Right atrium auricular region (tissue), 2 donors: ENCODE measurements around the gene FCER2. TPM values are rescaled to one million over a fixed set of nuclear protein-coding genes. Genes with fewer than 3 reads are reported as not detected.

Source experiments
- DNase-seq: peaks from one replicate; pipeline ENCODE4 v3.0.0-alpha.2; 2019; ENCODE audit warnings: low spot score
- H3K27ac ChIP-seq, 2 donors: fragments of 200-600 bp; sonication (generic); 1 replicate in 1 of 2; 2 replicates in 1 of 2; pipeline ENCODE4 v1.5.1; 2016 to 2019
- H3K27me3 ChIP-seq, 2 donors: fragments of 200-600 bp; sonication (generic); one replicate each; pipeline versions ENCODE4 v1.5.1 to v1.6.0; 2017 to 2019
- H3K36me3 ChIP-seq: fragments of 200-600 bp; sonication (generic); one replicate; pipeline ENCODE4 v1.5.1; 2016
- H3K4me1 ChIP-seq, 2 donors: fragments of 200-600 bp; sonication (generic); one replicate each; pipeline versions ENCODE4 v1.5.1 to v1.6.0; 2017 to 2019
- H3K4me3 ChIP-seq, 2 donors: fragments of 200-600 bp; sonication (generic); 1 replicate in 1 of 2; 2 replicates in 1 of 2; pipeline ENCODE4 v1.5.1; 2017 to 2019; ENCODE audit warnings: mild to moderate bottlenecking in 1 of 2, moderate library complexity in 1 of 2
- H3K9me3 ChIP-seq, 2 donors: fragments of 200-600 bp; sonication (generic); one replicate each; pipeline ENCODE4 v1.5.1; 2019
- CTCF ChIP-seq, 2 donors: fragments of 200-600 bp; sonication (generic); IDR thresholded peaks; one replicate each; pipeline ENCODE4 v1.5.1; 2019; ENCODE audit warnings: antibody characterized with exemption in 2 of 2
- total RNA-seq, 2 donors: library from RNA; depleted of rRNA; stranded (reverse); fragments of >200 nt; gene quantifications; one replicate each; pipeline ENCODE4 v1.1.0, GENCODE V29; 2016

The FCER2 gene
- total RNA-seq, 2 donors from 2014 or later, result not detected

GRCh38 chr19:7731218-7731595, 29.3 kb upstream of the FCER2 start:
- H3K27me3 ChIP-seq, result peaks cover 0 to 24% of the 10 kb centered on the region in 2 donors
- no peaks in the 10 kb centered on the region for H3K9me3 ChIP-seq
- no peak overlapping the region for H3K4me3 ChIP-seq
- DNase-seq, result no peak
- peaks cover 0 to 6% of the 10 kb centered on the region in 2 donors for H3K4me1 ChIP-seq
- H3K36me3 ChIP-seq, result no peaks in the 10 kb centered on the region
- H3K27ac ChIP-seq, result no peak overlapping the region
- no peak for TF ChIP-seq CTCF (IDR thresholded peaks at IDR 0.05)

GRCh38 chr19:7730286-7731217, 28.6 kb upstream of the FCER2 start:
- H3K36me3 ChIP-seq, result no peaks in the 10 kb centered on the region
- peaks cover 0 to 24% of the 10 kb centered on the region in 2 donors for H3K27me3 ChIP-seq
- peak overlapping the region in 1 of 2 donors; percentile 3 for H3K4me3 ChIP-seq
- H3K4me1 ChIP-seq, result peaks cover 0 to 6% of the 10 kb centered on the region in 2 donors
- no peaks in the 10 kb centered on the region for H3K9me3 ChIP-seq
- TF ChIP-seq CTCF (IDR thresholded peaks at IDR 0.05), result no peak
- no peak overlapping the region for H3K27ac ChIP-seq
- DNase-seq, result no peak

- no peak for DNase-seq
- peaks cover 0 to 6% of the 10 kb centered on the region in 2 donors for H3K4me1 ChIP-seq
- no peak overlapping the region for H3K4me3 ChIP-seq
- TF ChIP-seq CTCF (IDR thresholded peaks at IDR 0.05), result no peak
- H3K27ac ChIP-seq, result no peak overlapping the region
- H3K36me3 ChIP-seq, result no peaks in the 10 kb centered on the region
- H3K9me3 ChIP-seq, result no peaks in the 10 kb centered on the region
- peaks cover 0 to 24% of the 10 kb centered on the region in 2 donors for H3K27me3 ChIP-seq
Measured at GRCh38 chr19:7729831-7730285, 27.9 kb upstream of the FCER2 start.

GRCh38 chr19:7729211-7729610, 27.3 kb upstream of the FCER2 start:
- H3K27me3 ChIP-seq, result peaks cover 0 to 24% of the 10 kb centered on the region in 2 donors
- DNase-seq, result no peak
- no peak overlapping the region for H3K4me3 ChIP-seq
- no peak overlapping the region for H3K27ac ChIP-seq
- H3K9me3 ChIP-seq, result no peaks in the 10 kb centered on the region
- TF ChIP-seq CTCF (IDR thresholded peaks at IDR 0.05), result no peak
- peaks cover 0 to 6% of the 10 kb centered on the region in 2 donors for H3K4me1 ChIP-seq
- no peaks in the 10 kb centered on the region for H3K36me3 ChIP-seq

- Histone ChIP-seq H3K27ac (no peak overlapping the region), H3K9me3 (no peaks in the 10 kb centered on the region), H3K36me3 (no peaks in the 10 kb centered on the region), H3K4me3 (no peak overlapping the region), H3K27me3 (peaks cover 0 to 11% of the 10 kb centered on the region in 2 donors), H3K4me1 (peaks cover 0 to 6% of the 10 kb centered on the region in 2 donors)
- TF ChIP-seq CTCF (IDR thresholded peaks at IDR 0.05), result no peak
- DNase-seq, result no peak
Measured at GRCh38 chr19:7725791-7726190, 23.9 kb upstream of the FCER2 start.
